Upper lobe of left lung (tissue), 4 donors: ENCODE data around the gene EXOC6.

Experiments
- EP300 ChIP-seq, 4 donors: sonication (generic); formaldehyde crosslinking; IDR thresholded peaks; one replicate each; pipeline ENCODE4 v1.5.1; 2017; ENCODE audit warnings: antibody characterized with exemption in 4 of 4, control low read depth in 2 of 4
- POLR2A ChIP-seq, 4 donors: fragments of 450-650 bp; IDR thresholded peaks; one replicate each; pipeline ENCODE4 v1.5.1; 2016 to 2017; ENCODE audit warnings: antibody characterized with exemption in 4 of 4, mild to moderate bottlenecking in 2 of 4
- POLR2AphosphoS5 ChIP-seq, 2 donors: sonication (generic); formaldehyde crosslinking; IDR thresholded peaks; one replicate each; pipeline ENCODE4 v1.5.1; 2017; ENCODE audit warnings: antibody characterized with exemption in 2 of 2
- TF ChIP-seq, protein P1 (sequence below), 6 experiments: fragments of 450-650 bp in 4 of 6; fragments of 200-600 bp in 2 of 6; sonication (generic) in 2 of 6; IDR thresholded peaks; one replicate each; pipeline ENCODE4 v1.5.1; 2016 to 2019; ENCODE audit warnings: antibody characterized with exemption in 6 of 6

DNA sequence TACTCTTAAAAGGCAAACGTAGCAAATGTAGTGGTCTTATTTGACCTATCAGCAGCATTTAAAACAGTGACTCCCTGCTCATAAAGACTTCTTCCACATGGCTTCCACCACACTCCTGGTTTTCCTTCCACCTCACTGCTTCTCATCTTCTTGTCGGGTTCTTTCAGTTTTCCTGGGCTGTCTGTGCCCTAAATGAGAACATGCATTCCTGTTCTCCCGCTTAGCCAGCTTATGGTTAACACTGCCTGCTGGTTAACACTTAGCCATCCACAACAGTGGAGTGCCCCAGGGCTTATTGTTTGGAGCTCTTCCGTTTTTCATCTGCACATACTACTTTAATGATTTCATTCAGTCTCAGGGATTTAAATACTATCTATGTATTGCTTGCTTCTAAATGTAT, 34.3 kb upstream of the EXOC6 start:
- TF ChIP-seq POLR2AphosphoS5 (IDR thresholded peaks at IDR 0.05) (no peak), POLR2A (IDR thresholded peaks at IDR 0.05) (no peak), EP300 (IDR thresholded peaks at IDR 0.05) (no peak)
- TF ChIP-seq, protein P1, sequence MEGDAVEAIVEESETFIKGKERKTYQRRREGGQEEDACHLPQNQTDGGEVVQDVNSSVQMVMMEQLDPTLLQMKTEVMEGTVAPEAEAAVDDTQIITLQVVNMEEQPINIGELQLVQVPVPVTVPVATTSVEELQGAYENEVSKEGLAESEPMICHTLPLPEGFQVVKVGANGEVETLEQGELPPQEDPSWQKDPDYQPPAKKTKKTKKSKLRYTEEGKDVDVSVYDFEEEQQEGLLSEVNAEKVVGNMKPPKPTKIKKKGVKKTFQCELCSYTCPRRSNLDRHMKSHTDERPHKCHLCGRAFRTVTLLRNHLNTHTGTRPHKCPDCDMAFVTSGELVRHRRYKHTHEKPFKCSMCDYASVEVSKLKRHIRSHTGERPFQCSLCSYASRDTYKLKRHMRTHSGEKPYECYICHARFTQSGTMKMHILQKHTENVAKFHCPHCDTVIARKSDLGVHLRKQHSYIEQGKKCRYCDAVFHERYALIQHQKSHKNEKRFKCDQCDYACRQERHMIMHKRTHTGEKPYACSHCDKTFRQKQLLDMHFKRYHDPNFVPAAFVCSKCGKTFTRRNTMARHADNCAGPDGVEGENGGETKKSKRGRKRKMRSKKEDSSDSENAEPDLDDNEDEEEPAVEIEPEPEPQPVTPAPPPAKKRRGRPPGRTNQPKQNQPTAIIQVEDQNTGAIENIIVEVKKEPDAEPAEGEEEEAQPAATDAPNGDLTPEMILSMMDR (IDR thresholded peaks at IDR 0.05), result no peak
